HG03442 (cell line): Measurements from ENCODE around the gene DZANK1.
"Not testable (repeated sequence)": the region's sequence is repeated elsewhere in the genome, so short reads cannot be mapped to it uniquely, and the experiment has no call there.

Experiments
- ATAC-seq: cut with Tn5 transposase; IDR thresholded peaks from one replicate; pipeline ENCODE4 v1.9.1; 2021; ENCODE audit warnings: mild to moderate bottlenecking, moderate library complexity; ENCODE audit not compliant: unreplicated experiment

Gene DZANK1

GRCh38 chr20:18380908-18381529 lies 85.8 kb downstream of the DZANK1 start:
- no peak for ATAC-seq

- no peak for ATAC-seq
Observed at GRCh38 chr20:18377896-18378481, 88.8 kb downstream of the DZANK1 start.

GRCh38 chr20:18375551-18375950 lies 91.3 kb downstream of the DZANK1 start:
- not testable (repeated sequence) for ATAC-seq

GRCh38 chr20:18372296-18372695 lies 94.5 kb downstream of the DZANK1 start:
- ATAC-seq = no peak

- no peak for ATAC-seq
Observed at GRCh38 chr20:18364768-18365167, 102.1 kb downstream of the DZANK1 start.

- ATAC-seq = no peak
Observed at GRCh38 chr20:18363708-18364107, 103.1 kb downstream of the DZANK1 start.

GRCh38 chr20:18362916-18363315 lies 103.9 kb downstream of the DZANK1 start:
- no peak for ATAC-seq

- ATAC-seq = no peak
Observed at GRCh38 chr20:18361678-18362077, 105.2 kb downstream of the DZANK1 start.

- ATAC-seq = no peak
Observed at GRCh38 chr20:18360635-18361034, 106.2 kb downstream of the DZANK1 start.

- ATAC-seq = no peak
Observed at GRCh38 chr20:18359854-18360253, 107.0 kb downstream of the DZANK1 start.

- ATAC-seq = not testable (repeated sequence)
Observed at GRCh38 chr20:18349749-18350148, 117.1 kb downstream of the DZANK1 start.
